Thymus (tissue), 11 donors: ENCODE measurements around the gene FMNL3. TPM values are rescaled to one million over a fixed set of nuclear protein-coding genes. Genes with fewer than 3 reads are reported as not detected.

Experiments used
- DNase-seq, 9 donors: peaks; one replicate each; pipeline ENCODE4 v3.0.0-alpha.2; 2013; ENCODE audit warnings: low spot score in 9 of 9, low read depth in 6 of 9, missing footprints in 1 of 9
- H3K27ac ChIP-seq, 2 donors: one replicate each; pipeline ENCODE4 v1.5.1; 2013; ENCODE audit warnings: control low read depth in 1 of 2, low read depth in 1 of 2, low read length in 1 of 2, mild to moderate bottlenecking in 1 of 2, moderate library complexity in 1 of 2
- H3K27me3 ChIP-seq, 2 donors: one replicate each; pipeline ENCODE4 v1.5.1; 2013; ENCODE audit warnings: low read length in 1 of 2; ENCODE audit not compliant: control insufficient read depth in 2 of 2, insufficient read depth in 1 of 2
- H3K36me3 ChIP-seq, 2 donors: one replicate each; pipeline ENCODE4 v1.5.1; 2013; ENCODE audit warnings: low read length in 1 of 2, mild to moderate bottlenecking in 1 of 2, moderate library complexity in 1 of 2; ENCODE audit not compliant: control insufficient read depth in 2 of 2, insufficient read depth in 2 of 2
- H3K4me1 ChIP-seq, 2 donors: one replicate each; pipeline ENCODE4 v1.5.1; 2013; ENCODE audit warnings: low read length in 2 of 2; ENCODE audit not compliant: control insufficient read depth in 2 of 2, insufficient read depth in 2 of 2
- H3K4me3 ChIP-seq, 2 donors: one replicate each; pipeline ENCODE4 v1.5.1; 2013; ENCODE audit warnings: low read length in 2 of 2, control low read depth in 1 of 2, mild to moderate bottlenecking in 1 of 2
- H3K9me3 ChIP-seq, 2 donors: one replicate each; pipeline ENCODE4 v1.5.1; 2013; ENCODE audit warnings: low read length in 1 of 2, mild to moderate bottlenecking in 1 of 2; ENCODE audit not compliant: control insufficient read depth in 2 of 2, insufficient read depth in 1 of 2
- WGBS: extraction: QIAGEN DNeasy Blood & Tissue Kit; methylation state at CpG from one replicate; pipeline ENCODE4 v1.1.7; 2013; 5-methylcytosine and 5-hydroxymethylcytosine counted together
- polyA plus RNA-seq: library from polyadenylated mRNA; stranded (reverse); fragments of 200-250 nt; gene quantifications from one replicate; pipeline ENCODE4 v1.2.3, GENCODE V29; 2013
- total RNA-seq: library from RNA; stranded (reverse); fragments of 120-200 nt; gene quantifications from one replicate; pipeline ENCODE4 v1.2.4, GENCODE V29; 2013
- donor health status: healthy.

The FMNL3 gene
- total and polyA plus RNA-seq, 2 donors: 9.8 to 26.1 TPM

DNA sequence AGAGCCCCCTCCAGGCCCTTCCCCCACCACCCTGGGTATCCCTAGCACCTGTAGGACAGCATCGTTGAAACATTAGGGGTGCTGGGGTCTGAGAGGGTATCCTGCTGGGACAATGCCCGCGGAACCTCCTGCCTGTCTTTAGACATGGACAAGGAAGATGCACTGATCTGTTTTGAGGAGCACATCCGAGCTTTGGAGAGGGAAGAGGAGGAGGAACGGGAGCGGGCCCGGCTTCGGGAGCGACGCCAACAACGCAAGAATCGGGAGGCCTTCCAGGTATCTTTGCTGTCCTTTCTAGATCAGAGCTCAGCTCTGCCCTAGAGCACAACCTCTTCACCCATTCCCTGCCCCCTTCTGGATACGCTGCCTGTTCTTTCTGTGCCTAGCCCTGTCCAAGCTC is 70.6 kb downstream of the FMNL3 start:
- Histone ChIP-seq H3K4me3 (no peak overlapping the region), H3K36me3 (no peaks in the 10 kb centered on the region), H3K4me1 (peaks cover 0 to 13% of the 10 kb centered on the region in 2 donors), H3K27me3 (no peaks in the 10 kb centered on the region), H3K27ac (no peak overlapping the region), H3K9me3 (no peaks in the 10 kb centered on the region)
- 94% methylated on average over 13 of the region's 13 CpGs for WGBS
- DNase-seq: no peak

DNA sequence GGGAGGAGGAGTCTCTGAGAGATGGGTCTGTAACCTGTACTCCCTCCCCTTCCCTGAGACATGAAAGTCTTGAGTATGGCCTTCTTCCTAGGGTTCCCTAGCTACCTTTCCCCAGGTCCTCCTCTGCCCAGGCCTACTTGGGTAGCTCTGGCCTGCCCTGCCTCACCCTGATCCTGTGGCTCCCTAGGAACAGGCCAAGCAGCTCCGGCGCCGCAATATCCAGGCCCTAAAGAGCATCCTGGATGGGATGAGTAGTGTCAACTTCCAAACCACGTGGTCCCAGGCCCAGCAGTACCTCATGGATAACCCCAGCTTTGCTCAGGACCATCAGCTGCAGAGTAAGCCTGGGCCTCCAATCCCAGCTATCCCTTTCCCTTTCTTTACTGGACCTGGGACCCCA is 71.5 kb downstream of the FMNL3 start:
- Histone ChIP-seq H3K9me3 (no peaks in the 10 kb centered on the region), H3K36me3 (no peaks in the 10 kb centered on the region), H3K27ac (no peak overlapping the region), H3K4me3 (no peak overlapping the region), H3K27me3 (no peaks in the 10 kb centered on the region), H3K4me1 (peaks cover 0 to 13% of the 10 kb centered on the region in 2 donors)
- DNase-seq: no peak
- 98% methylated on average over 4 of the region's 4 CpGs for WGBS

DNA sequence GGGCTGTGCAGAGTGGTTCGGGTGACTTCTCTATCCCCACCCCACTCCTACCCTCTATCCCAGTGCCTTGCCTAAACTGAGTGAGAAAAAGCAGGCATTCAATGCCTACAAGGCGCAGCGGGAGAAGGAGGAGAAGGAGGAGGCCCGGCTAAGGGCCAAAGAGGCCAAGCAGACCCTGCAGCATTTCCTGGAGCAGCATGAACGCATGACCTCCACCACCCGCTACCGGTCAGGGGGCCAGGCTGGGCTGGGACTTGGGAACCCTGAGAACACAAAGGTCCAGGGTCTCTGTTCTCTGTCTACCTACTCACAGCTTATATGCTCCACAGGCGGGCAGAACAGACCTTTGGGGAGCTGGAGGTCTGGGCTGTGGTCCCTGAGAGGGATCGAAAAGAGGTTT is 72.2 kb downstream of the FMNL3 start:
- 97% methylated on average over 9 of the region's 9 CpGs for WGBS
- Histone ChIP-seq H3K36me3 (no peaks in the 10 kb centered on the region), H3K27ac (no peak overlapping the region), H3K4me3 (no peak overlapping the region), H3K9me3 (no peaks in the 10 kb centered on the region), H3K27me3 (no peaks in the 10 kb centered on the region), H3K4me1 (peaks cover 0 to 13% of the 10 kb centered on the region in 2 donors)
- no peak for DNase-seq

GRCh38 chr12:49633703-49634345 is 73.4 kb downstream of the FMNL3 start:
- no peaks in the 10 kb centered on the region for H3K9me3 ChIP-seq
- peaks cover 0 to 10% of the 10 kb centered on the region in 2 donors for H3K4me1 ChIP-seq
- no peaks in the 10 kb centered on the region for H3K27me3 ChIP-seq
- H3K36me3 ChIP-seq: no peaks in the 10 kb centered on the region
- 85% methylated on average over 2 of the region's 2 CpGs for WGBS
- no peak overlapping the region for H3K27ac ChIP-seq
- no peak for DNase-seq
- H3K4me3 ChIP-seq: no peak overlapping the region

DNA sequence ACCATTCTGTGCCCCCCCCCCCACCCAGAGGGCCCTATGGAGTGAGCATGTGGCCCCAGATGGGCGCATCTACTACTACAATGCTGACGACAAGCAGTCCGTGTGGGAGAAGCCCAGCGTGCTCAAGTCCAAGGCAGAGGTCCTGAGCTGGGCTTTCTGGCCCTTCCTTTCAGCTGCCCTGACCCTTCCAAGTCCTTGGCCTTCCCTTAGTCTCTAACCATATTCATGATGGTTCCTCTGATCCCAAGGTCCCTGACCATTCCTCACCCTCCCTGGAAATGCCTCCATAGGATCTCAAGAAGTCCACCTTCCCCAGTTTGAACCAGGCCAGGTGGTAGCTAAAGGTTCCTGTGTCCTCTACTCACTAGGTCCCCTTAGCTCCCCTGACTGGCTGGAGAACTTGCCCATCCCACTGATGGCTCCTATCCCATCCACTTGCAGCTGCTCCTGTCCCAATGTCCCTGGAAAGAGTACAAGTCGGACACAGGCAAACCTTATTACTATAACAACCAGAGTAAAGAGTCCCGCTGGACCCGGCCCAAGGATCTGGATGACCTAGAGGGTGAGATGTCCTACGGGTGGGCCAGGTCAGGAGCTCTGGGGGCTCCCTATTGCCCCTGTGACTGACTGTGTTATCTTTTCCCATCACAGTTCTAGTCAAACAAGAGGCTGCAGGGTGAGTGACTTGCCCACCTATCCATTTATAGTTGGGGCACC is 74.1 kb downstream of the FMNL3 start:
- WGBS: 98% methylated on average over 8 of the region's 8 CpGs
- Histone ChIP-seq H3K4me3 (no peak overlapping the region), H3K27me3 (no peaks in the 10 kb centered on the region), H3K27ac (no peak overlapping the region), H3K9me3 (no peaks in the 10 kb centered on the region), H3K4me1 (peaks cover 0 to 10% of the 10 kb centered on the region in 2 donors), H3K36me3 (no peaks in the 10 kb centered on the region)
- DNase-seq: no peak

GRCh38 chr12:49632401-49632800 is 74.8 kb downstream of the FMNL3 start:
- H3K27ac ChIP-seq: no peak overlapping the region
- peaks cover 0 to 9% of the 10 kb centered on the region in 2 donors for H3K4me1 ChIP-seq
- H3K36me3 ChIP-seq: no peaks in the 10 kb centered on the region
- H3K9me3 ChIP-seq: no peaks in the 10 kb centered on the region
- H3K27me3 ChIP-seq: peaks cover 0 to under 1% of the 10 kb centered on the region in 2 donors
- WGBS: 96% methylated on average over 9 of the region's 9 CpGs
- H3K4me3 ChIP-seq: no peak overlapping the region
- no peak for DNase-seq

DNA sequence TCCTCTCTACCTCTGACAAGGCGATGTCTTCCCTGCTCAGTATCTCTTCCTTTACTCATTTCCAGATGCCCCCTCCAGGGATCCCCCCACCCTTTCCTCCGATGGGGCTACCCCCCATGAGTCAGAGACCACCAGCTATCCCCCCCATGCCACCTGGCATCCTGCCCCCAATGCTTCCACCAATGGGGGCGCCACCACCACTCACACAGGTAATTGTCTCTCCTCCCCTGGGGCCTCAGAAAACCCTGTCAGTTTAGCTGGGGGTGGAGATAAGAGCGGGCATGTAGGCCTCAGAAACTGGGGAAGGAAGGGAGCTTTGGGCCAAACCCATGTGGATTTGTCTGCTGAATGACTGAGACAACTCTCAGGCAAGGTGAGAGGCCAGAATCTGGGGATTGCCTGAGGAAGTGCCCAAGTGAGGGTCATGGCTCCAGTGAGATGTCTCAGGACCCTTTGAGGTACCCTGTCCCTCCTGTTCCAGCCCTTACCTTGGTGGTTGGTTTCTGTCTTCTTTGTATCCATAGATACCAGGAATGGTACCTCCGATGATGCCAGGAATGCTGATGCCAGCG is 75.8 kb downstream of the FMNL3 start:
- DNase-seq: no peak
- Histone ChIP-seq H3K4me1 (no peaks in the 10 kb centered on the region), H3K9me3 (no peaks in the 10 kb centered on the region), H3K27me3 (peaks cover 0 to 2% of the 10 kb centered on the region in 2 donors), H3K36me3 (no peaks in the 10 kb centered on the region), H3K27ac (no peak overlapping the region), H3K4me3 (no peak overlapping the region)
- WGBS: 90% methylated on average over 6 of the region's 6 CpGs

DNA sequence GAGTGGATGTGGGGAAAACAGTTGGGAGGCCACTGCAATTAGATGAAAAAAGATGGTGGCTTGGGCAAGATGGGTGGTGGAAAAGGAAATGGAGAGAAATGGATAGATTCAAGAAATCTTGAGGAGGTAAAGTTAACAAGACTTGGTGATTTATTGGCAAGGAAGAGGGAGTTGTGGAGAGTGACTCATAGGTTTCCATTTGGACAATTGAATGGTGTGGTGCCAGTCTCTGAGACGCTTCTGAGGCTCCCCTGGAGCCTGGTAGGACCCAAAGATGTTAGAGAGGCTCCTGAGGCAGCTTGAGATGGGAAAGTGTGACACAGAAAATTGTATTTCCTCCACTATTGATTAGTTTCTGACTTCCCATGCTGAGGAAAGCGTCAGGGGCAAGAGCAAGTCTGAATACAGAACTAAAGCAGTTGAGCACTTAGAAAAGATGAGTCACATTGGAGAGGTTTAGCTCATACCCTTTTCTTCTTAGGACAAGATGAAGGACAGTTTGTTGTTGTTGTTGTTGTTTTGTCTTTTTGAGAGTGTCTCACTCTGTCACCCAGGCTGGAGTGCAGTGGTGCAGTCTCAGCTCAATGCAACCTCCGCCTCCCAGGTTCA is 79.3 kb downstream of the FMNL3 start:
- H3K27ac ChIP-seq: no peak overlapping the region
- no peak overlapping the region for H3K4me3 ChIP-seq
- H3K36me3 ChIP-seq: no peaks in the 10 kb centered on the region
- H3K9me3 ChIP-seq: no peaks in the 10 kb centered on the region
- no peak for DNase-seq
- 94% methylated on average over 3 of the region's 3 CpGs for WGBS
- H3K27me3 ChIP-seq: peaks cover 2 to 8% of the 10 kb centered on the region in 2 donors
- H3K4me1 ChIP-seq: peaks cover 0 to 6% of the 10 kb centered on the region in 2 donors

- Histone ChIP-seq H3K4me1 (peaks cover 8 to 16% of the 10 kb centered on the region in 2 donors), H3K4me3 (no peak overlapping the region), H3K9me3 (no peaks in the 10 kb centered on the region), H3K27me3 (peaks cover 2 to 10% of the 10 kb centered on the region in 2 donors), H3K27ac (no peak overlapping the region), H3K36me3 (no peaks in the 10 kb centered on the region)
- WGBS: 95% methylated on average over 1 of the region's 1 CpG
- DNase-seq: no peak
Observed at GRCh38 chr12:49626836-49627235, 80.4 kb downstream of the FMNL3 start.
